ENCODE data around the gene PAQR6. TPM values are rescaled to one million over a fixed set of nuclear protein-coding genes. Genes with fewer than 3 reads are reported as not detected.

The PAQR6 gene
- 5.0 and 5.2 TPM in 2 replicates for total RNA-seq

GRCh38 chr1:156247460-156248322, at the start of gene PAQR6:
TSS of gene PAQR6 (minus strand) at chr1:156248056. CDS start at chr1:156246731, 1,325 bp downstream.
- peaks cover 16% of the 10 kb centered on the region for H3K4me1 Mint-ChIP-seq (ENCODE audit: low read depth)
- intact Hi-C loops (cut with micrococcal nuclease) = no loop called here
- no peak for DNase-seq (ENCODE audit: low spot score)
- peak within 1 kb of the TSS; percentile 44 for H3K27ac Mint-ChIP-seq
- peaks cover 22% of the 10 kb centered on the region for H3K36me3 Mint-ChIP-seq (ENCODE audit: low read depth)
- H3K4me3 Mint-ChIP-seq = no peak within 1 kb of the TSS
- H3K27me3 Mint-ChIP-seq (ENCODE audit: insufficient read depth) = no peaks in the 10 kb centered on the region
- H3K9me3 Mint-ChIP-seq = no peaks in the 10 kb centered on the region

GRCh38 chr1:156295391-156295947, 47.6 kb upstream of the PAQR6 start, which contains the start of gene GLMP:
TSS of gene GLMP (minus strand) at chr1:156295679. CDS start at chr1:156295645, 34 bp downstream.
- no peaks in the 10 kb centered on the region for H3K27me3 Mint-ChIP-seq (ENCODE audit: insufficient read depth)
- peak within 1 kb of the TSS; percentile 90 for H3K4me3 Mint-ChIP-seq
- H3K4me1 Mint-ChIP-seq (ENCODE audit: low read depth) = peaks cover 15% of the 10 kb centered on the region
- DNase-seq (ENCODE audit: low spot score) = peak; percentile 48
- peak within 1 kb of the TSS; percentile 86 for H3K27ac Mint-ChIP-seq
- intact Hi-C loops (cut with micrococcal nuclease) = loop anchor here (1.0 kb wide), 2 partner anchors 13 to 43 kb away; partner anchors contain the start of genes CCT3, SMG5 and TSACC
- peaks cover 3% of the 10 kb centered on the region for H3K36me3 Mint-ChIP-seq (ENCODE audit: low read depth)
- no peaks in the 10 kb centered on the region for H3K9me3 Mint-ChIP-seq

- H3K9me3 Mint-ChIP-seq = no peaks in the 10 kb centered on the region
- H3K27me3 Mint-ChIP-seq (ENCODE audit: insufficient read depth) = no peaks in the 10 kb centered on the region
- intact Hi-C loops (cut with micrococcal nuclease) = no loop called here
- DNase-seq (ENCODE audit: low spot score) = no peak
- peaks cover 15% of the 10 kb centered on the region for H3K4me1 Mint-ChIP-seq (ENCODE audit: low read depth)
- peaks cover 7% of the 10 kb centered on the region for H3K36me3 Mint-ChIP-seq (ENCODE audit: low read depth)
- H3K4me3 Mint-ChIP-seq = no peak overlapping the region
- H3K27ac Mint-ChIP-seq = no peak overlapping the region
These were observed 46.0 kb upstream of the PAQR6 start for GRCh38 chr1:156293895-156294294.

GRCh38 chr1:156293098-156293434, 45.2 kb upstream of the PAQR6 start:
- Mint-ChIP-seq H3K36me3 (ENCODE audit: low read depth) (peaks cover 10% of the 10 kb centered on the region), H3K4me1 (ENCODE audit: low read depth) (peaks cover 15% of the 10 kb centered on the region), H3K9me3 (no peaks in the 10 kb centered on the region), H3K4me3 (no peak overlapping the region), H3K27me3 (ENCODE audit: insufficient read depth) (no peaks in the 10 kb centered on the region), H3K27ac (no peak overlapping the region)
- DNase-seq (ENCODE audit: low spot score) = no peak
- intact Hi-C loops (cut with micrococcal nuclease) = no loop called here

GRCh38 chr1:156291226-156292061, 43.6 kb upstream of the PAQR6 start:
- Mint-ChIP-seq H3K9me3 (no peaks in the 10 kb centered on the region), H3K36me3 (ENCODE audit: low read depth) (peaks cover 11% of the 10 kb centered on the region), H3K4me1 (ENCODE audit: low read depth) (peaks cover 15% of the 10 kb centered on the region), H3K27me3 (ENCODE audit: insufficient read depth) (no peaks in the 10 kb centered on the region), H3K27ac (no peak overlapping the region), H3K4me3 (peak overlapping the region; percentile 64)
- intact Hi-C loops (cut with micrococcal nuclease) = no loop called here
- no peak for DNase-seq (ENCODE audit: low spot score)

- Mint-ChIP-seq H3K36me3 (ENCODE audit: low read depth) (peaks cover 17% of the 10 kb centered on the region), H3K27ac (no peak overlapping the region), H3K9me3 (no peaks in the 10 kb centered on the region), H3K27me3 (ENCODE audit: insufficient read depth) (no peaks in the 10 kb centered on the region), H3K4me3 (no peak overlapping the region), H3K4me1 (ENCODE audit: low read depth) (peaks cover 5% of the 10 kb centered on the region)
- intact Hi-C loops (cut with micrococcal nuclease) = no loop called here
- no peak for DNase-seq (ENCODE audit: low spot score)
These were observed 42.0 kb upstream of the PAQR6 start for GRCh38 chr1:156289857-156290256.

GRCh38 chr1:156286061-156286460, 38.2 kb upstream of the PAQR6 start:
- no peaks in the 10 kb centered on the region for H3K27me3 Mint-ChIP-seq (ENCODE audit: insufficient read depth)
- intact Hi-C loops (cut with micrococcal nuclease) = no loop called here

GRCh38 chr1:156285437-156285836, 37.6 kb upstream of the PAQR6 start:
- Mint-ChIP-seq H3K36me3 (ENCODE audit: low read depth) (peaks cover 14% of the 10 kb centered on the region), H3K4me1 (ENCODE audit: low read depth) (peaks cover 37% of the 10 kb centered on the region), H3K27ac (no peak overlapping the region), H3K4me3 (no peak overlapping the region), H3K9me3 (no peaks in the 10 kb centered on the region), H3K27me3 (ENCODE audit: insufficient read depth) (no peaks in the 10 kb centered on the region)
- DNase-seq (ENCODE audit: low spot score) = no peak
- intact Hi-C loops (cut with micrococcal nuclease) = no loop called here

More at GRCh38 chr1:156286061-156286460, 38.2 kb upstream of the PAQR6 start:
- no peak overlapping the region for H3K27ac Mint-ChIP-seq
- peaks cover 14% of the 10 kb centered on the region for H3K36me3 Mint-ChIP-seq (ENCODE audit: low read depth)
- peaks cover 30% of the 10 kb centered on the region for H3K4me1 Mint-ChIP-seq (ENCODE audit: low read depth)
- H3K9me3 Mint-ChIP-seq = no peaks in the 10 kb centered on the region
- no peak for DNase-seq (ENCODE audit: low spot score)
- H3K4me3 Mint-ChIP-seq = no peak overlapping the region

GRCh38 chr1:156284757-156285156, 36.9 kb upstream of the PAQR6 start:
- Mint-ChIP-seq H3K9me3 (no peaks in the 10 kb centered on the region), H3K4me1 (ENCODE audit: low read depth) (peaks cover 43% of the 10 kb centered on the region), H3K27me3 (ENCODE audit: insufficient read depth) (no peaks in the 10 kb centered on the region), H3K27ac (no peak overlapping the region), H3K4me3 (peak overlapping the region; percentile 43), H3K36me3 (ENCODE audit: low read depth) (peaks cover 13% of the 10 kb centered on the region)
- DNase-seq (ENCODE audit: low spot score) = no peak
- intact Hi-C loops (cut with micrococcal nuclease) = loop anchor here (5.0 kb wide), 3 partner anchors 163 to 1147 kb away; partner anchors contain the start of genes IQGAP3 and SLC50A1

- H3K36me3 Mint-ChIP-seq (ENCODE audit: low read depth) = peaks cover 10% of the 10 kb centered on the region
- peak within 1 kb of the TSS; percentile 93 for H3K27ac Mint-ChIP-seq
- H3K27me3 Mint-ChIP-seq (ENCODE audit: insufficient read depth) = no peaks in the 10 kb centered on the region
- DNase-seq (ENCODE audit: low spot score) = no peak
- peak within 1 kb of the TSS; percentile 91 for H3K4me3 Mint-ChIP-seq
- H3K9me3 Mint-ChIP-seq = no peaks in the 10 kb centered on the region
- intact Hi-C loops (cut with micrococcal nuclease) = loop anchor here (5.0 kb wide), 3 partner anchors 163 to 1147 kb away; partner anchors contain the start of genes IQGAP3 and SLC50A1
- H3K4me1 Mint-ChIP-seq (ENCODE audit: low read depth) = peaks cover 44% of the 10 kb centered on the region
These were observed 36.3 kb upstream of the PAQR6 start, which contains the start of gene TMEM79 for GRCh38 chr1:156284112-156284511. TSS of gene TMEM79 (plus strand) at chr1:156284325. CDS start at chr1:156285227, 902 bp downstream.

- Mint-ChIP-seq H3K36me3 (ENCODE audit: low read depth) (peaks cover 10% of the 10 kb centered on the region), H3K4me1 (ENCODE audit: low read depth) (peaks cover 44% of the 10 kb centered on the region), H3K9me3 (no peaks in the 10 kb centered on the region), H3K27ac (peak overlapping the region; percentile 93), H3K27me3 (ENCODE audit: insufficient read depth) (no peaks in the 10 kb centered on the region), H3K4me3 (peak overlapping the region; percentile 91)
- intact Hi-C loops (cut with micrococcal nuclease) = loop anchor here (1.0 to 5.0 kb wide), 6 partner anchors 164 to 1146 kb away; partner anchors contain the start of genes IQGAP3, PRCC, RIT1 and SLC50A1
- no peak for DNase-seq (ENCODE audit: low spot score)
These were observed 35.7 kb upstream of the PAQR6 start for GRCh38 chr1:156283521-156283920.

GRCh38 chr1:156282479-156283222, 34.8 kb upstream of the PAQR6 start, which contains the start of gene SMG5:
TSS of gene SMG5 (minus strand) at chr1:156282825. CDS start at chr1:156282680, 145 bp downstream.
- Mint-ChIP-seq H3K9me3 (no peaks in the 10 kb centered on the region), H3K27me3 (ENCODE audit: insufficient read depth) (peaks cover 1% of the 10 kb centered on the region), H3K27ac (peak within 1 kb of the TSS; percentile 93), H3K4me3 (peak within 1 kb of the TSS; percentile 91), H3K4me1 (ENCODE audit: low read depth) (peaks cover 44% of the 10 kb centered on the region), H3K36me3 (ENCODE audit: low read depth) (peaks cover 18% of the 10 kb centered on the region)
- intact Hi-C loops (cut with micrococcal nuclease) = loop anchor here (1.0 to 5.0 kb wide), 15 partner anchors 13 to 1145 kb away; partner anchors contain the start of genes CCT3, GLMP, IQGAP3 and KHDC4
- DNase-seq (ENCODE audit: low spot score) = peak; percentile 94

All from activated T-helper 1 cell treated with anti-CD3 and anti-CD28 coated beads, Interleukin-12 subunit alpha, Interleukin-12 subunit beta, Interleukin-2, Interleukin-4 antibody, amounts not matched to agents 30 ng/mL and 10 ng/mL and 1 ng/mL, durations not matched to agents 14 hours and 24 hours and 36 hours (primary cell).